Tibial nerve (tissue), 4 donors: Measurements from ENCODE around the gene TMEM232.

ENCODE experiments used
- EP300 ChIP-seq, 2 donors: sonication (generic); formaldehyde crosslinking; IDR thresholded peaks; one replicate each; pipeline ENCODE4 v1.6.1; 2017; ENCODE audit warnings: antibody characterized with exemption in 2 of 2, mild to moderate bottlenecking in 1 of 2
- TF ChIP-seq, protein P1 (sequence below), 5 experiments: fragments of 200-600 bp in 3 of 5; fragments of 450-650 bp in 2 of 5; sonication (generic) in 3 of 5; IDR thresholded peaks; one replicate each; pipeline ENCODE4 v1.5.1; 2016 to 2019; ENCODE audit warnings: antibody characterized with exemption in 5 of 5, mild to moderate bottlenecking in 3 of 5, moderate library complexity in 2 of 5

GRCh38 chr5:110594866-110595265, 131.6 kb downstream of the TMEM232 start:
- TF ChIP-seq EP300 (IDR thresholded peaks at IDR 0.05) = no peak
- TF ChIP-seq, protein P1, sequence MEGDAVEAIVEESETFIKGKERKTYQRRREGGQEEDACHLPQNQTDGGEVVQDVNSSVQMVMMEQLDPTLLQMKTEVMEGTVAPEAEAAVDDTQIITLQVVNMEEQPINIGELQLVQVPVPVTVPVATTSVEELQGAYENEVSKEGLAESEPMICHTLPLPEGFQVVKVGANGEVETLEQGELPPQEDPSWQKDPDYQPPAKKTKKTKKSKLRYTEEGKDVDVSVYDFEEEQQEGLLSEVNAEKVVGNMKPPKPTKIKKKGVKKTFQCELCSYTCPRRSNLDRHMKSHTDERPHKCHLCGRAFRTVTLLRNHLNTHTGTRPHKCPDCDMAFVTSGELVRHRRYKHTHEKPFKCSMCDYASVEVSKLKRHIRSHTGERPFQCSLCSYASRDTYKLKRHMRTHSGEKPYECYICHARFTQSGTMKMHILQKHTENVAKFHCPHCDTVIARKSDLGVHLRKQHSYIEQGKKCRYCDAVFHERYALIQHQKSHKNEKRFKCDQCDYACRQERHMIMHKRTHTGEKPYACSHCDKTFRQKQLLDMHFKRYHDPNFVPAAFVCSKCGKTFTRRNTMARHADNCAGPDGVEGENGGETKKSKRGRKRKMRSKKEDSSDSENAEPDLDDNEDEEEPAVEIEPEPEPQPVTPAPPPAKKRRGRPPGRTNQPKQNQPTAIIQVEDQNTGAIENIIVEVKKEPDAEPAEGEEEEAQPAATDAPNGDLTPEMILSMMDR (IDR thresholded peaks at IDR 0.05) = no peak
